Thoracic aorta (tissue), 2 donors: ENCODE measurements around the gene ENOX2. TPM values are rescaled to one million over a fixed set of nuclear protein-coding genes. Genes with fewer than 3 reads are reported as not detected.

Source experiments
- ATAC-seq: fragments of 150-250 bp; one replicate; pipeline ENCODE4 v1.8.0; 2017; ENCODE audit warnings: low read depth; ENCODE audit not compliant: insufficient number of reproducible peaks, low FRiP score
- DNase-seq: peaks from one replicate; pipeline ENCODE4 v3.0.0-alpha.2; 2020; ENCODE audit warnings: low spot score
- H3K27ac ChIP-seq, 2 donors: fragments of 200-600 bp; sonication (generic); 1 replicate in 1 of 2; 2 replicates in 1 of 2; pipeline ENCODE4 v1.5.1; 2016; ENCODE audit warnings: mild to moderate bottlenecking in 2 of 2, moderate library complexity in 2 of 2
- H3K27me3 ChIP-seq: fragments of 200-600 bp; sonication (generic); replicated peaks from 2 replicates; pipeline ENCODE4 v1.6.0; 2016; ENCODE audit warnings: mild to moderate bottlenecking; ENCODE audit not compliant: insufficient read depth
- H3K36me3 ChIP-seq: fragments of 200-600 bp; sonication (generic); one replicate; pipeline ENCODE4 v1.5.1; 2016
- H3K4me1 ChIP-seq, 2 donors: fragments of 200-600 bp; sonication (generic); 1 replicate in 1 of 2; 2 replicates in 1 of 2; pipeline versions ENCODE4 v1.5.1 to v1.6.0; 2016; ENCODE audit warnings: low read depth in 2 of 2, mild to moderate bottlenecking in 1 of 2; ENCODE audit not compliant: control insufficient read depth in 1 of 2
- H3K4me3 ChIP-seq: fragments of 200-600 bp; sonication (generic); 2 replicates; pipeline ENCODE4 v1.5.1; 2016; ENCODE audit warnings: mild to moderate bottlenecking
- H3K9me3 ChIP-seq: fragments of 200-600 bp; sonication (generic); 2 replicates; pipeline ENCODE4 v1.5.1; 2016
- CTCF ChIP-seq: fragments of 200-600 bp; sonication (generic); IDR thresholded peaks from one replicate; pipeline ENCODE4 v1.5.1; 2019; ENCODE audit warnings: antibody characterized with exemption
- total RNA-seq, 2 donors: library from RNA; depleted of rRNA; stranded (reverse); fragments of >200 nt; gene quantifications; one replicate each; pipeline versions ENCODE4 v1.1.0 to v1.2.3, GENCODE V29; 2016

ENOX2 gene
- total RNA-seq, 2 donors from 2014 or later = 17.9 to 28.7 TPM

- no peak for ATAC-seq
- DNase-seq = no peak
- no peaks in the 10 kb centered on the region for H3K9me3 ChIP-seq
- H3K4me3 ChIP-seq = no peak overlapping the region
- peak overlapping the region in 1 of 2 donors; percentile 21 for H3K27ac ChIP-seq
- TF ChIP-seq CTCF = no peak
- H3K27me3 ChIP-seq = no peaks in the 10 kb centered on the region
- no peaks in the 10 kb centered on the region for H3K36me3 ChIP-seq
- H3K4me1 ChIP-seq = no peaks in the 10 kb centered on the region
Measured at GRCh38 chrX:130909469-130910136, 6.6 kb upstream of the ENOX2 start.

GRCh38 chrX:130906776-130907175, 3.8 kb upstream of the ENOX2 start:
- Histone ChIP-seq H3K36me3 (no peaks in the 10 kb centered on the region), H3K9me3 (no peaks in the 10 kb centered on the region)

GRCh38 chrX:130902446-130902782, 595 bp downstream of the ENOX2 start:
- no peaks in the 10 kb centered on the region for H3K4me1 ChIP-seq
- DNase-seq = no peak
- no peaks in the 10 kb centered on the region for H3K36me3 ChIP-seq
- ATAC-seq = no peak
- no peak for TF ChIP-seq CTCF
- no peaks in the 10 kb centered on the region for H3K27me3 ChIP-seq
- no peaks in the 10 kb centered on the region for H3K9me3 ChIP-seq
- peak overlapping the region; percentile 84 for H3K4me3 ChIP-seq
- H3K27ac ChIP-seq = peak overlapping the region; percentile 69 to 80

More at GRCh38 chrX:130906776-130907175, 3.8 kb upstream of the ENOX2 start:
- no peak overlapping the region for H3K4me3 ChIP-seq
- TF ChIP-seq CTCF = no peak
- H3K4me1 ChIP-seq = no peaks in the 10 kb centered on the region
- H3K27ac ChIP-seq = no peak overlapping the region
- no peaks in the 10 kb centered on the region for H3K27me3 ChIP-seq
- DNase-seq = no peak
- ATAC-seq = no peak

- peaks cover 0 to 14% of the 10 kb centered on the region in 2 donors for H3K4me1 ChIP-seq
- no peaks in the 10 kb centered on the region for H3K36me3 ChIP-seq
- H3K9me3 ChIP-seq = no peaks in the 10 kb centered on the region
- peak overlapping the region in 1 of 2 donors; percentile 53 for H3K27ac ChIP-seq
- TF ChIP-seq CTCF = no peak
- no peaks in the 10 kb centered on the region for H3K27me3 ChIP-seq
- no peak for ATAC-seq
- no peak for DNase-seq
- no peak overlapping the region for H3K4me3 ChIP-seq
Measured at GRCh38 chrX:130896802-130897501, 6.1 kb downstream of the ENOX2 start.

- Histone ChIP-seq H3K9me3 (no peaks in the 10 kb centered on the region), H3K27me3 (no peaks in the 10 kb centered on the region), H3K4me1 (peaks cover 0 to 14% of the 10 kb centered on the region in 2 donors), H3K4me3 (no peak overlapping the region), H3K27ac (peak overlapping the region in 1 of 2 donors; percentile 53), H3K36me3 (no peaks in the 10 kb centered on the region)
- no peak for TF ChIP-seq CTCF
- no peak for ATAC-seq
- DNase-seq = no peak
Measured at GRCh38 chrX:130896026-130896425, 7.0 kb downstream of the ENOX2 start.
